Endothelial cell of umbilical vein (primary cell): ENCODE results near the gene ALDH7A1. TPM values are rescaled to one million over a fixed set of nuclear protein-coding genes. Genes with fewer than 3 reads are reported as not detected.
"Not testable (repeated sequence)": the region's sequence is repeated elsewhere in the genome, so short reads cannot be mapped to it uniquely, and the experiment has no call there.

Experiments used
- BruUV-seq: library from RNA; stranded (reverse); fragments of 400-500 nt; replicated peaks from 2 replicates; lab custom pipeline; 2021; lab: Mats Ljungman, UMichigan
- CTCF ChIA-PET: fragments of 300-600, 350-600 bp; sonication (Branson Sonifier 250); formaldehyde crosslinking; loops from one replicate; lab custom pipeline; 2021; ENCODE audit warnings: antibody characterized with exemption, inconsistent platforms; lab: Charles Lee
- POLR2A ChIA-PET: fragments of 300-600, 350-600 bp; sonication (Branson Sonifier 250); formaldehyde crosslinking; loops from one replicate; lab custom pipeline; 2021; ENCODE audit warnings: antibody characterized with exemption, inconsistent platforms; lab: Charles Lee
- DNase-seq: peaks from one replicate; pipeline ENCODE4 v3.0.0-alpha.2; 2011; ENCODE audit warnings: low read depth, low spot score
- FAIRE-seq: peaks from 2 replicates; lab custom pipeline; 2011; peaks lifted over from hg19 to GRCh38; lab: Jason Lieb, UNC
- H2AFZ ChIP-seq: 2 replicates; pipeline ENCODE4 v1.6.0; 2012; ENCODE audit warnings: low read depth, low read length, control low read depth, inconsistent platforms
- H3K27ac ChIP-seq: 2 replicates; pipeline ENCODE4 v1.5.1; 2011; ENCODE audit warnings: low read depth, mild to moderate bottlenecking, control low read depth, low read length, moderate library complexity; ENCODE audit not compliant: insufficient read depth
- H3K27me3 ChIP-seq, 2 experiments: 2 replicates each; pipeline versions ENCODE4 v1.6.0 to v1.6.1; 2011; ENCODE audit warnings: low read length in 2 of 2, mixed read lengths in 1 of 2; ENCODE audit not compliant: control insufficient read depth in 2 of 2, insufficient read depth in 2 of 2
- H3K36me3 ChIP-seq, 2 experiments: 2 replicates in 1 of 2; 3 replicates in 1 of 2; pipeline ENCODE4 v1.5.1; 2011; ENCODE audit warnings: low read length in 2 of 2, mild to moderate bottlenecking in 1 of 2, moderate library complexity in 1 of 2; ENCODE audit not compliant: control insufficient read depth in 2 of 2, insufficient read depth in 2 of 2; ENCODE audit errors: extremely low read depth in 1 of 2
- H3K4me1 ChIP-seq: 3 replicates; pipeline ENCODE4 v1.5.1; 2011; ENCODE audit warnings: mild to moderate bottlenecking, low read length; ENCODE audit not compliant: control insufficient read depth, insufficient read depth; ENCODE audit errors: extremely low read depth
- H3K4me2 ChIP-seq: 2 replicates; pipeline ENCODE4 v1.6.1; 2011; ENCODE audit warnings: low read length, control low read depth, mixed read lengths; ENCODE audit not compliant: insufficient read depth
- H3K4me3 ChIP-seq, 3 experiments: fragments of 200-600 bp in 1 of 3; sonication (generic), shearing (Covaris generic) in 1 of 3; replicated peaks in 1 of 3; 2 replicates each; pipeline ENCODE4 v1.5.1; 2011 to 2016; ENCODE audit warnings: control low read depth in 3 of 3, low read length in 3 of 3, mild to moderate bottlenecking in 2 of 3, inconsistent platforms in 1 of 3, low read depth in 1 of 3, moderate library complexity in 1 of 3; ENCODE audit not compliant: insufficient read depth in 1 of 3
- H3K79me2 ChIP-seq: 2 replicates; pipeline ENCODE4 v1.6.0; 2012; ENCODE audit warnings: low read length, inconsistent platforms; ENCODE audit not compliant: control insufficient read depth, insufficient read depth
- H3K9ac ChIP-seq: replicated peaks from 2 replicates; pipeline ENCODE3; 2011; ENCODE audit warnings: low read length, control low read depth; ENCODE audit not compliant: insufficient read depth; ENCODE audit errors: extremely low read depth
- H3K9me1 ChIP-seq: replicated peaks from 3 replicates; pipeline ENCODE4 v1.6.0; 2011; ENCODE audit warnings: mild to moderate bottlenecking, low read length; ENCODE audit not compliant: control insufficient read depth, insufficient read depth; ENCODE audit errors: extremely low read depth
- H3K9me3 ChIP-seq: replicated peaks from 2 replicates; pipeline ENCODE4 v1.5.1; 2012; ENCODE audit warnings: low read length, inconsistent platforms; ENCODE audit not compliant: control insufficient read depth, insufficient read depth
- H4K20me1 ChIP-seq: replicated peaks from 2 replicates; pipeline ENCODE3; 2011; ENCODE audit warnings: mild to moderate bottlenecking, low read length; ENCODE audit not compliant: control insufficient read depth, insufficient read depth; ENCODE audit errors: extremely low read depth
- EZH2 ChIP-seq: IDR thresholded peaks from 2 replicates; pipeline ENCODE4 v1.6.1; 2012; ENCODE audit warnings: borderline replicate concordance, low read depth, mild to moderate bottlenecking, moderate library complexity, low read length, inconsistent platforms; ENCODE audit not compliant: severe bottlenecking
- GATA2 ChIP-seq: IDR thresholded peaks from 2 replicates; pipeline ENCODE4 v1.7.0; 2011; ENCODE audit warnings: low read depth, mild to moderate bottlenecking, moderate library complexity, mixed read lengths, low read length; ENCODE audit not compliant: insufficient read length, insufficient read depth
- POLR2A ChIP-seq: IDR thresholded peaks from 2 replicates; pipeline ENCODE4 v1.6.1; 2012; ENCODE audit warnings: low read depth, mild to moderate bottlenecking, control low read depth, low read length
- POLR2AphosphoS5 ChIP-seq: IDR thresholded peaks from 2 replicates; pipeline ENCODE4 v1.6.1; 2012; ENCODE audit warnings: low read depth, mild to moderate bottlenecking, control low read depth, low read length, moderate library complexity; ENCODE audit not compliant: insufficient read depth
- dilution Hi-C: fragments of 300-500 bp; cut with MboI; formaldehyde crosslinking; loops from one replicate; pipeline ENCODE4 v1.15.0; 2019; ENCODE audit warnings: low sequenced_read_pairs; ENCODE audit not compliant: extremely low pct_ligation_motif_present
- intact Hi-C: fragments of 100-400 bp; cut with micrococcal nuclease; formaldehyde crosslinking; loops from one replicate; pipeline ENCODE4 v1.10.0; 2022
- polyA plus RNA-seq, 4 experiments: library from polyadenylated mRNA; depleted of rRNA in 3 of 4; stranded (reverse) in 3 of 4; unstranded in 1 of 4; fragments of >200 nt; gene quantifications; 2 replicates each; pipeline versions ENCODE4 v1.2.1 to v1.2.3, GENCODE V29; 2011 to 2012; ENCODE audit warnings: missing spikeins in 1 of 4
- total RNA-seq: library from RNA; stranded (reverse); gene quantifications from 2 replicates; pipeline ENCODE4 v1.2.3, GENCODE V29; 2021
- TF ChIP-seq, protein P1 (sequence below): IDR thresholded peaks from 2 replicates; pipeline ENCODE4 v1.6.1; 2011; ENCODE audit not compliant: insufficient read depth, insufficient read length

The ALDH7A1 gene
- total and polyA plus RNA-seq, 2 donors (not counting 3 experiments of a cell fraction or from before 2014, with no cell fraction given) = 43.6 to 103 TPM

DNA sequence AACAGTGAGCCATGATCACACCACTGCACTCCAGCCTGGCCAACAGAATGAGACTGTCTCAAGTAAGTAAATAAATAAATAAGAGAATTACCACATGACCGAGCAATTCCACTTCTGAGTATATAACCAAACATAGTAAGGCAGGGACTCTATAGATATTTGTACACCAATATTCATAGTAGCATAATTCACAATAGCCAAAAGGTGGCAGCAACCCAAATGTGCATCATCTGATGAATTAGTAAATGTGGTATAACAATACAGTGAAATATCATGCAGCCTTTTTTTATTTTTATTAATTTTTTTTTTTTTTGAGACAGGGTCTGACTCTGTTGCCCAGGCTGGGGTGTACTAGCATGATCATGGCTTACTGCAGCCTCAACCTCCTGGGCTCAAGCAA lies 33.1 kb downstream of the ALDH7A1 start:
- CTCF ChIA-PET = interaction anchor here (0.5 to 1.8 kb wide), 7 partner anchors 9 to 1220 kb away, joined by 3 to 9 read pairs (median 4); partner anchors contain the start of genes ALDH7A1 and PHAX
- no peak overlapping the region for H3K9ac ChIP-seq
- no peak overlapping the region for H3K4me2 ChIP-seq
- intact Hi-C loops (no loop called here), dilution Hi-C loops (no loop called here)
- no peak overlapping the region for H3K27ac ChIP-seq
- H3K79me2 ChIP-seq = no peaks in the 10 kb centered on the region
- no peak for DNase-seq
- POLR2A ChIA-PET = interaction anchor here (0.6 kb wide), 1 partner anchor 32 kb away, joined by 7 read pairs; no protein-coding TSS in a partner anchor
- no peaks in the 10 kb centered on the region for H3K4me1 ChIP-seq
- peaks cover 0 to 4% of the 10 kb centered on the region in 2 experiments for H3K36me3 ChIP-seq
- FAIRE-seq = no peak
- no TSS peak for BruUV-seq
- no peaks in the 10 kb centered on the region for H3K27me3 ChIP-seq
- TF ChIP-seq, protein P1, sequence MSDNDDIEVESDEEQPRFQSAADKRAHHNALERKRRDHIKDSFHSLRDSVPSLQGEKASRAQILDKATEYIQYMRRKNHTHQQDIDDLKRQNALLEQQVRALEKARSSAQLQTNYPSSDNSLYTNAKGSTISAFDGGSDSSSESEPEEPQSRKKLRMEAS = no peak
- TF ChIP-seq POLR2A = no peak
- TF ChIP-seq POLR2AphosphoS5 = no peak
- TF ChIP-seq EZH2 = no peak
- no peak for TF ChIP-seq GATA2
- H4K20me1 ChIP-seq = no peaks in the 10 kb centered on the region
- no peaks in the 10 kb centered on the region for H3K9me1 ChIP-seq
- H2AFZ ChIP-seq = no peak overlapping the region
- H3K9me3 ChIP-seq = no peaks in the 10 kb centered on the region
- H3K4me3 ChIP-seq = no peak overlapping the region

DNA sequence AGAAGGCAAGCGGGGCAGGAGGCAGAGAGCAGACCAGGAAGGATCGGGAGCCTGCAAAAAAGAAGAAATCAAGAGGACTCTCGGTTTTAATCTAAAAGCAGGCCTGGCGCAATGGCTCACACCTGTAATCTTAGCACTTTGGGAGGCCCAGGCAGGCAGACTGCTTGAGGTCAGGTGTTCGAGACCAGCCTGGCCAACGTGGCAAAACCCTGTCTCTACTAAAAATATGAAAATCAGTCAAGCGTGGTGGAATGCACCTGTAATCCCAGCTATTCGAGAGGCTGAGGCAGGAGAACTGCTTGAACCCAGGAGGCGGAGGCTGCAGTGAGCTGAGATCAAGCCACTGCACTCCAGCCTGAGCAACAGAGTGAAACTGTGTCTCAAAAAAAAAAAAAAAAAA lies 39.9 kb downstream of the ALDH7A1 start:
- H4K20me1 ChIP-seq, H3K9me3 ChIP-seq, BruUV-seq, H3K27me3 ChIP-seq, POLR2A ChIA-PET, H3K27ac ChIP-seq, FAIRE-seq, H3K4me1 ChIP-seq, H3K9ac ChIP-seq, H3K79me2 ChIP-seq, intact Hi-C loops, CTCF ChIA-PET, H3K4me3 ChIP-seq, dilution Hi-C loops, H3K4me2 ChIP-seq, H3K9me1 ChIP-seq, DNase-seq, H2AFZ ChIP-seq: not testable (repeated sequence)
- H3K36me3 ChIP-seq = peaks cover 3 to 19% of the 10 kb centered on the region in 2 experiments
